ENCODE results near the gene CDH24. TPM values are rescaled to one million over a fixed set of nuclear protein-coding genes. Genes with fewer than 3 reads are reported as not detected.

CDH24 gene
- total and polyA plus RNA-seq, 2 of the 4 experiments (the other 2 are of a cell fraction): 3.9 to 24.4 TPM

GRCh38 chr14:23024612-23025075 lies 32.7 kb downstream of the CDH24 start:
- CTCF ChIA-PET: interaction anchor here (1.1 kb wide), 1 partner anchor 44 kb away, joined by 3 read pairs; no protein-coding TSS in a partner anchor
- Histone ChIP-seq H2BK120ac (ENCODE audit: low read depth, low read length) (no peak overlapping the region), H3K4me1 (ENCODE audit: control insufficient read depth, insufficient read depth, low read length) (peaks cover 11% of the 10 kb centered on the region), H3K9me3 (ENCODE audit: control insufficient read depth, insufficient read depth, low read length) (no peaks in the 10 kb centered on the region), H3K36me3 (ENCODE audit: control insufficient read depth, insufficient read depth, low read length) (peaks cover 19% of the 10 kb centered on the region), H4K91ac (ENCODE audit: insufficient read depth, low read depth, low read length) (no peak overlapping the region), H3K9ac (ENCODE audit: low read depth, low read length) (no peak overlapping the region), H3K4ac (ENCODE audit: low read depth, low read length) (no peak overlapping the region), H2AK5ac (ENCODE audit: low read depth, low read length) (no peak overlapping the region), H2BK5ac (ENCODE audit: low read depth, low read length, poor library complexity, severe bottlenecking) (no peak overlapping the region), H3K56ac (ENCODE audit: extremely low read depth, insufficient read depth, low read length) (no peak overlapping the region), H3K4me3 (ENCODE audit: insufficient read depth, low read depth, low read length) (no peak overlapping the region), H3K4me2 (ENCODE audit: low read depth, low read length) (no peak overlapping the region), H3K27ac (ENCODE audit: insufficient read depth, low read length) (no peak overlapping the region), H2BK20ac (ENCODE audit: low read depth, low read length) (no peak overlapping the region), H3K23ac (ENCODE audit: low read depth, low read length) (no peak overlapping the region), H4K8ac (ENCODE audit: low read depth in 2 of 2, low read length in 2 of 2) (no peak overlapping the region), H3K18ac (ENCODE audit: low read depth, low read length) (no peak overlapping the region), H2BK15ac (ENCODE audit: low read depth, low read length) (no peak overlapping the region), H2AK9ac (replicated peaks; ENCODE audit: low read depth, low read length, poor library complexity) (no peak overlapping the region), H3K27me3 (ENCODE audit: control insufficient read depth, insufficient read depth, low read length) (no peaks in the 10 kb centered on the region), H3K79me1 (ENCODE audit: low read depth in 1 of 2, low read length in 2 of 2) (peaks cover 14 to 23% of the 10 kb centered on the region in 2 experiments; a peak in 3 of 4 replicates), H2AFZ (replicated peaks; ENCODE audit: low read length, poor library complexity) (no peak overlapping the region), H3K9me1 (ENCODE audit: insufficient read depth, low read length) (peaks cover 9% of the 10 kb centered on the region), H4K20me1 (ENCODE audit: insufficient read depth, low read length) (peaks cover 15% of the 10 kb centered on the region), H3K14ac (replicated peaks; ENCODE audit: low read depth, low read length) (no peak overlapping the region), H4K5ac (ENCODE audit: low read depth, low read length) (no peak overlapping the region)
- no TSS peak for BruUV-seq (replicated peaks)
- intact Hi-C loops (cut with micrococcal nuclease) (no loop called here), in situ Hi-C loops (cut with MboI; ENCODE audit: low sequenced_read_pairs) (no loop called here), dilution Hi-C loops (cut with HindIII; ENCODE audit: low sequenced_read_pairs, unreplicated experiment) (no loop called here)
- 70% methylated on average over 2 of the region's 7 CpGs; no CpG with 5 or more reads in 1 of the 2 experiments for WGBS, 2 experiments (ENCODE audit: extremely low coverage in 2 of 2, insufficient read length in 1 of 2)
- ATAC-seq (ENCODE audit: low read depth) (no peak), DNase-seq (no peak)
- no peak for TF ChIP-seq POLR2A (IDR thresholded peaks at IDR 0.05; ENCODE audit: low read depth, low read length)
- TF ChIP-seq SMC3 (IDR thresholded peaks at IDR 0.05; ENCODE audit: low read depth, low read length): no peak
- no peak for TF ChIP-seq RFX5 (IDR thresholded peaks at IDR 0.05; ENCODE audit: low read depth, low read length)
- TF ChIP-seq CHD1 (IDR thresholded peaks at IDR 0.05; ENCODE audit: low read depth, low read length): no peak
- no peak for TF ChIP-seq ELK1 (IDR thresholded peaks at IDR 0.05; ENCODE audit: borderline replicate concordance, low read depth, low read length)
- TF ChIP-seq NFE2L2 (IDR thresholded peaks at IDR 0.05; ENCODE audit: low read depth, low read length): no peak
- no peak for TF ChIP-seq CTCF (conservative IDR thresholded peaks at IDR 0.05; ENCODE audit: low read depth, low read length)
- TF ChIP-seq MXI1 (IDR thresholded peaks at IDR 0.05; ENCODE audit: borderline replicate concordance, low read depth, low read length): no peak
- TF ChIP-seq FOS (IDR thresholded peaks at IDR 0.05; ENCODE audit: low read depth, low read length): no peak
- no peak for TF ChIP-seq BHLHE40 (IDR thresholded peaks at IDR 0.05; ENCODE audit: low read depth, low read length)
- TF ChIP-seq MAFK (IDR thresholded peaks at IDR 0.05; ENCODE audit: low read depth, low read length): no peak
- no peak for TF ChIP-seq MAZ (IDR thresholded peaks at IDR 0.05; ENCODE audit: borderline replicate concordance, low read depth, low read length)
- no peak for TF ChIP-seq USF2 (IDR thresholded peaks at IDR 0.05; ENCODE audit: low read depth, low read length)
- no peak for TF ChIP-seq RCOR1 (IDR thresholded peaks at IDR 0.05; ENCODE audit: insufficient replicate concordance, low read length)
- TF ChIP-seq RAD21 (IDR thresholded peaks at IDR 0.05; ENCODE audit: low read length): no peak
- TF ChIP-seq CEBPB (IDR thresholded peaks at IDR 0.05; ENCODE audit: low read depth, low read length): no peak
- POLR2A ChIA-PET (ENCODE audit: unreplicated experiment): interaction anchor here (0.6 to 0.7 kb wide), 2 partner anchors 26 to 29 kb away, joined by 3 read pairs; no protein-coding TSS in a partner anchor

All from IMR-90 (cell line).